Spleen (tissue), 11 donors: Measurements from ENCODE around the gene DIAPH1. TPM values are rescaled to one million over a fixed set of nuclear protein-coding genes. Genes with fewer than 3 reads are reported as not detected.
A peak's percentile ranks its signal among the peaks of the same experiment; 100 is the strongest.

Experiments used
- DNase-seq: peaks from one replicate; pipeline ENCODE4 v3.0.0-alpha.2; 2020
- H3K27ac ChIP-seq, 8 donors: fragments of 200-600 bp; sonication (generic) in 7 of 8; 1 replicate in 4 of 8; 2 replicates in 4 of 8; pipeline versions ENCODE4 v1.5.0 to v1.8.0; 2016 to 2021; ENCODE audit warnings: inconsistent platforms in 4 of 8, mild to moderate bottlenecking in 4 of 8, moderate library complexity in 1 of 8
- H3K27me3 ChIP-seq, 7 donors: fragments of 200-600 bp; sonication (generic) in 6 of 7; replicated peaks in 1 of 7; 1 replicate in 4 of 7; 2 replicates in 3 of 7; pipeline versions ENCODE4 v1.5.0 to v1.8.0; 2016 to 2021; ENCODE audit warnings: inconsistent platforms in 3 of 7, mild to moderate bottlenecking in 1 of 7
- H3K36me3 ChIP-seq, 6 donors: fragments of 200-600 bp; sonication (generic) in 5 of 6; 1 replicate in 4 of 6; 2 replicates in 2 of 6; pipeline versions ENCODE4 v1.5.0 to v1.8.0; 2016 to 2021; ENCODE audit warnings: inconsistent platforms in 2 of 6
- H3K4me1 ChIP-seq, 6 donors: fragments of 200-600 bp; sonication (generic) in 5 of 6; 1 replicate in 3 of 6; 2 replicates in 3 of 6; pipeline versions ENCODE4 v1.5.0 to v1.8.0; 2016 to 2021; ENCODE audit warnings: inconsistent platforms in 3 of 6
- H3K4me3 ChIP-seq, 8 donors: fragments of 200-600 bp; sonication (generic) in 7 of 8; 1 replicate in 4 of 8; 2 replicates in 4 of 8; pipeline versions ENCODE4 v1.5.0 to v1.8.0; 2016 to 2021; ENCODE audit warnings: inconsistent platforms in 4 of 8, mild to moderate bottlenecking in 4 of 8, moderate library complexity in 2 of 8
- H3K9me3 ChIP-seq, 8 donors: fragments of 200-600 bp; sonication (generic) in 7 of 8; 1 replicate in 4 of 8; 2 replicates in 4 of 8; pipeline versions ENCODE4 v1.5.0 to v1.8.0; 2016 to 2021; ENCODE audit warnings: inconsistent platforms in 4 of 8
- CTCF ChIP-seq, 11 experiments: fragments of 200-600 bp in 7 of 11; fragments of 450-650 bp in 4 of 11; sonication (generic) in 4 of 11; IDR thresholded peaks in 8 of 11; conservative IDR thresholded peaks in 3 of 11; 1 replicate in 7 of 11; 2 replicates in 4 of 11; pipeline versions ENCODE4 v1.4.0 to v1.8.0; 2016 to 2021; ENCODE audit warnings: antibody characterized with exemption in 11 of 11, inconsistent platforms in 4 of 11, mild to moderate bottlenecking in 1 of 11
- POLR2A ChIP-seq, 3 donors: fragments of 450-650 bp; IDR thresholded peaks; one replicate each; pipeline ENCODE4 v1.5.1; 2017; ENCODE audit warnings: antibody characterized with exemption in 3 of 3, mild to moderate bottlenecking in 1 of 3
- POLR2AphosphoS5 ChIP-seq, 3 donors: sonication (generic); formaldehyde crosslinking; IDR thresholded peaks; one replicate each; pipeline ENCODE4 v1.5.1; 2017; ENCODE audit warnings: antibody characterized with exemption in 3 of 3
- WGBS, 5 donors: extraction: QIAGEN DNeasy Blood & Tissue Kit in 3 of 5; methylation state at CpG; one replicate each; pipeline versions ENCODE4 v1.1.5 to v1.1.7; 2013 to 2018; 5-methylcytosine and 5-hydroxymethylcytosine counted together
- intact Hi-C: fragments of 100-400 bp; cut with DNase I; formaldehyde crosslinking; loops from one replicate; pipeline ENCODE4 v1.15.0; 2023; ENCODE audit warnings: low total_unique reads
- polyA plus RNA-seq, 3 donors: library from polyadenylated mRNA; stranded (reverse); fragments of 200-250 nt; gene quantifications; one replicate each; pipeline ENCODE4 v1.2.1, GENCODE V29; 2013
- total RNA-seq, 7 donors: library from RNA; depleted of rRNA in 3 of 7; stranded (reverse); fragments of >200 nt in 3 of 7; fragmentation: NEBNext Ultra II Directional in 4 of 7; extraction: Animal tissue kit (Norgen Biotek cat#: 25700) in 4 of 7; gene quantifications; one replicate each; pipeline versions ENCODE4 v1.1.0 to v1.2.1, GENCODE V29; 2016 to 2021
- donor health status: healthy with polysubstance abuse.
- donor health status: DM: no; HTN: no; CAD: no; lungs with moderate emphysema.
- donor health status: DM: no; HTN: no; CAD: no.
- donor health status: Bipolar disorder and iron deficiency.
- donor health status: healthy.
- donor health status: DM: no; HTN: no; CAD: no.
- donor health status: DM: yes; HTN: yes; CAD: no.

Gene DIAPH1
- total and polyA plus RNA-seq, 10 donors: 35.4 to 123 (median 81.5) TPM

GRCh38 chr5:141493500-141494422, 125.0 kb downstream of the DIAPH1 start:
- no peak for TF ChIP-seq POLR2A (IDR thresholded peaks at IDR 0.05)
- TF ChIP-seq POLR2AphosphoS5 (IDR thresholded peaks at IDR 0.05): no peak
- TF ChIP-seq CTCF (IDR thresholded peaks at IDR 0.05 in 8 of 11, conservative IDR thresholded peaks at IDR 0.05 in 3 of 11): no peak
- WGBS, 5 donors: 79 to 89% (median 84%) methylated on average over 10 of the region's 10 CpGs
- no peak overlapping the region for H3K27ac ChIP-seq
- H3K4me3 ChIP-seq: no peak overlapping the region
- H3K27me3 ChIP-seq: peaks cover 0 to 76% (median 14%) of the 10 kb centered on the region in 7 donors
- no peak for DNase-seq
- intact Hi-C loops: no loop called here
- peaks cover 0 to 12% (median 0%) of the 10 kb centered on the region in 6 donors for H3K36me3 ChIP-seq
- H3K9me3 ChIP-seq: no peaks in the 10 kb centered on the region
- peaks cover 3 to 47% (median 29%) of the 10 kb centered on the region in 6 donors for H3K4me1 ChIP-seq

- peaks cover 0 to 12% (median 0%) of the 10 kb centered on the region in 6 donors for H3K36me3 ChIP-seq
- DNase-seq: peak; percentile 79
- 24 to 42% (median 25%) methylated on average over 47 to 68 of the region's 68 CpGs for WGBS, 5 donors
- TF ChIP-seq POLR2AphosphoS5 (IDR thresholded peaks at IDR 0.05) (peak; percentile 20 to 59 (median 57)), CTCF (IDR thresholded peaks at IDR 0.05 in 8 of 11, conservative IDR thresholded peaks at IDR 0.05 in 3 of 11) (no peak)
- H3K4me1 ChIP-seq: peaks cover 3 to 52% (median 29%) of the 10 kb centered on the region in 6 donors
- H3K27ac ChIP-seq: no peak overlapping the region
- H3K27me3 ChIP-seq: peaks cover 0 to 88% (median 14%) of the 10 kb centered on the region in 7 donors
- intact Hi-C loops: no loop called here
- no peaks in the 10 kb centered on the region for H3K9me3 ChIP-seq
- peak overlapping the region in 7 of 8 donors; percentile 16 to 66 (median 27) for H3K4me3 ChIP-seq
These were observed 126.5 kb downstream of the DIAPH1 start for GRCh38 chr5:141492168-141492885.

- intact Hi-C loops: no loop called here
- Histone ChIP-seq H3K9me3 (no peaks in the 10 kb centered on the region), H3K36me3 (peaks cover 0 to 12% (median 0%) of the 10 kb centered on the region in 6 donors), H3K27me3 (peaks cover 0 to 96% (median 16%) of the 10 kb centered on the region in 7 donors), H3K27ac (no peak overlapping the region), H3K4me1 (peaks cover 3 to 52% (median 29%) of the 10 kb centered on the region in 6 donors), H3K4me3 (peak overlapping the region in 7 of 8 donors; percentile 16 to 66 (median 27))
- TF ChIP-seq POLR2A (IDR thresholded peaks at IDR 0.05) (no peak), POLR2AphosphoS5 (IDR thresholded peaks at IDR 0.05) (no peak), CTCF (IDR thresholded peaks at IDR 0.05 in 8 of 11, conservative IDR thresholded peaks at IDR 0.05 in 3 of 11) (no peak)
- WGBS, 5 donors: 19 to 51% (median 24%) methylated on average over 26 to 66 of the region's 66 CpGs
- DNase-seq: no peak
These were observed 127.3 kb downstream of the DIAPH1 start for GRCh38 chr5:141491323-141492167.
